Measurements from ENCODE around the gene OPRM1. TPM values are rescaled to one million over a fixed set of nuclear protein-coding genes. Genes with fewer than 3 reads are reported as not detected.

Gene OPRM1
- polyA plus RNA-seq, 1 donor (not counting 4 experiments of a cell fraction or from before 2014, with no cell fraction given), result not detected

- no peaks in the 10 kb centered on the region for H3K79me2 ChIP-seq (ENCODE audit: control insufficient read depth, insufficient read depth, low read length)
- TF ChIP-seq EZH2 (IDR thresholded peaks at IDR 0.05; ENCODE audit: low read length), result no peak
- no peaks in the 10 kb centered on the region for H3K36me3 ChIP-seq (ENCODE audit: control insufficient read depth in 2 of 2, extremely low read depth in 1 of 2, insufficient read depth in 2 of 2, low read length in 2 of 2)
- no peak overlapping the region for H3K27ac ChIP-seq (ENCODE audit: control insufficient read depth, insufficient read depth, low read length)
- dilution Hi-C loops (cut with MboI; ENCODE audit: extremely low pct_ligation_motif_present, low sequenced_read_pairs), result no loop called here
- no peaks in the 10 kb centered on the region for H3K27me3 ChIP-seq (ENCODE audit: control insufficient read depth, extremely low read depth, insufficient read depth, low read length)
- no peak overlapping the region for H3K4me2 ChIP-seq (ENCODE audit: control insufficient read depth, extremely low read depth, insufficient read depth, low read depth, low read length)
- H4K20me1 ChIP-seq (ENCODE audit: control insufficient read depth, extremely low read depth, insufficient read depth, low read length), result no peaks in the 10 kb centered on the region
- peaks cover 5% of the 10 kb centered on the region for H3K9me3 ChIP-seq (ENCODE audit: control insufficient read depth, low read depth, low read length)
- no peaks in the 10 kb centered on the region for H3K9me1 ChIP-seq (ENCODE audit: control insufficient read depth, extremely low read depth, insufficient read depth, low read length)
- no peak overlapping the region for H2AFZ ChIP-seq (ENCODE audit: control insufficient read depth, low read length)
- H3K4me1 ChIP-seq (ENCODE audit: control insufficient read depth, extremely low read depth, insufficient read depth, low read length), result no peaks in the 10 kb centered on the region
- H3K9ac ChIP-seq (ENCODE audit: control insufficient read depth, extremely low read depth, insufficient read depth, low read length), result no peak overlapping the region
- no peak for FAIRE-seq
- no peak overlapping the region for H3K4me3 ChIP-seq (ENCODE audit: control insufficient read depth in 2 of 3, extremely low read depth in 1 of 3, insufficient read depth in 2 of 3, low read depth in 1 of 3, low read length in 3 of 3)
- DNase-seq (ENCODE audit: low read depth, low spot score), result no peak
These were observed 41.8 kb upstream of the OPRM1 start for GRCh38 chr6:153997221-153997620.

GRCh38 chr6:154001494-154002285 is 37.4 kb upstream of the OPRM1 start:
- Histone ChIP-seq H4K20me1 (ENCODE audit: control insufficient read depth, extremely low read depth, insufficient read depth, low read length) (no peaks in the 10 kb centered on the region), H3K9me1 (ENCODE audit: control insufficient read depth, extremely low read depth, insufficient read depth, low read length) (no peaks in the 10 kb centered on the region), H3K4me2 (ENCODE audit: control insufficient read depth, extremely low read depth, insufficient read depth, low read depth, low read length) (no peak overlapping the region), H3K27me3 (ENCODE audit: control insufficient read depth, extremely low read depth, insufficient read depth, low read length) (no peaks in the 10 kb centered on the region), H3K4me1 (ENCODE audit: control insufficient read depth, extremely low read depth, insufficient read depth, low read length) (no peaks in the 10 kb centered on the region), H3K27ac (ENCODE audit: control insufficient read depth, insufficient read depth, low read length) (no peak overlapping the region), H3K9me3 (ENCODE audit: control insufficient read depth, low read depth, low read length) (peaks cover 6% of the 10 kb centered on the region), H2AFZ (ENCODE audit: control insufficient read depth, low read length) (no peak overlapping the region), H3K9ac (ENCODE audit: control insufficient read depth, extremely low read depth, insufficient read depth, low read length) (no peak overlapping the region), H3K36me3 (ENCODE audit: control insufficient read depth in 2 of 2, extremely low read depth in 1 of 2, insufficient read depth in 2 of 2, low read length in 2 of 2) (no peaks in the 10 kb centered on the region), H3K79me2 (ENCODE audit: control insufficient read depth, insufficient read depth, low read length) (no peaks in the 10 kb centered on the region), H3K4me3 (ENCODE audit: control insufficient read depth in 2 of 3, extremely low read depth in 1 of 3, insufficient read depth in 2 of 3, low read depth in 1 of 3, low read length in 3 of 3) (no peak overlapping the region)
- TF ChIP-seq EZH2 (IDR thresholded peaks at IDR 0.05; ENCODE audit: low read length) (no peak), CTCF (optimal IDR thresholded peaks at IDR 0.05 in 1 of 3, IDR thresholded peaks at IDR 0.05 in 1 of 3, conservative IDR thresholded peaks at IDR 0.05 in 1 of 3; ENCODE audit: extremely low read depth in 1 of 3, insufficient read depth in 2 of 3, low read length in 3 of 3) (no peak)
- DNase-seq (ENCODE audit: low read depth, low spot score) (no peak), FAIRE-seq (no peak)
- dilution Hi-C loops (cut with MboI; ENCODE audit: extremely low pct_ligation_motif_present, low sequenced_read_pairs), result no loop called here
